Measurements from ENCODE around the gene GSDME.
"Not testable (repeated sequence)": the region's sequence is repeated elsewhere in the genome, so short reads cannot be mapped to it uniquely, and the experiment has no call there.

Gene GSDME

DNA sequence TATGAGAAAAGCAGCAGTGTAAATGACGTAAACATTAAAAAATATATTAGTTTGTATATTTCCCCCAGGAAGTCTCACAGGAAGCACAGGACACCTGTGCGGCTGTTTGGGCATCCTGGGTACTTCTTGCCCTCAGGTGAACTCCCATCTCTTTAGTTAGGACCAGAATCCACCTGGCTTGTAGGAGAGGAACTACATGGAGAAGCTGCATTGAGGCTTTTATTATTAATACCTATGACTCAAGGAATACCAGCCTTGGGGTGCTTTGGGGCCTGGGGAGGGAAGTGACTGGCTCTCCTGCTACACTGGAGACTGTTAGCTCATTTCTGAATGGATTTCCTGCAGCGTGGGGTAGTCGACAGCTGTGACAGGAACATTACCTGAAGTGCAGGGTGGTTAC lies 40.0 kb upstream of the GSDME start:
- H3K27ac ChIP-seq: no peak overlapping the region

DNA sequence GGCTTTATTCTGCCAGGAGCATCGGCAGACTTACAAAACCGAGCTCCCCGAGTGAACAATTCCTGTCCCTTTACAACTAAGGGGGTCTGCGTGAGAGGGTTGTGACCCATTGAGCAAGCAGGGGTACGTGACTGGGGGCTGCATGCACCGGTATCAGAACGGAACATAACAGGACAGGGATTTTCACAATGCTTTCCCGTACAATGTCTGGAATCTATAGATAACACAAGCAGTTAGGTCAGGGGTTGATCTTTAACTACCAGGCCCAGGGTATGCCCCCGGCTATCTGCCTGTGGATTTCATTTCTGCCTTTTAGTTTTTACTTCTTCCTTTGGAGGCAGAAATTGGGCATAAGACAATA lies 38.1 kb upstream of the GSDME start:
- H3K4me3 ChIP-seq: no peak overlapping the region
- H3K27ac ChIP-seq: no peak overlapping the region
- no peak for DNase-seq (ENCODE audit: low spot score)
- TF ChIP-seq, protein P1, sequence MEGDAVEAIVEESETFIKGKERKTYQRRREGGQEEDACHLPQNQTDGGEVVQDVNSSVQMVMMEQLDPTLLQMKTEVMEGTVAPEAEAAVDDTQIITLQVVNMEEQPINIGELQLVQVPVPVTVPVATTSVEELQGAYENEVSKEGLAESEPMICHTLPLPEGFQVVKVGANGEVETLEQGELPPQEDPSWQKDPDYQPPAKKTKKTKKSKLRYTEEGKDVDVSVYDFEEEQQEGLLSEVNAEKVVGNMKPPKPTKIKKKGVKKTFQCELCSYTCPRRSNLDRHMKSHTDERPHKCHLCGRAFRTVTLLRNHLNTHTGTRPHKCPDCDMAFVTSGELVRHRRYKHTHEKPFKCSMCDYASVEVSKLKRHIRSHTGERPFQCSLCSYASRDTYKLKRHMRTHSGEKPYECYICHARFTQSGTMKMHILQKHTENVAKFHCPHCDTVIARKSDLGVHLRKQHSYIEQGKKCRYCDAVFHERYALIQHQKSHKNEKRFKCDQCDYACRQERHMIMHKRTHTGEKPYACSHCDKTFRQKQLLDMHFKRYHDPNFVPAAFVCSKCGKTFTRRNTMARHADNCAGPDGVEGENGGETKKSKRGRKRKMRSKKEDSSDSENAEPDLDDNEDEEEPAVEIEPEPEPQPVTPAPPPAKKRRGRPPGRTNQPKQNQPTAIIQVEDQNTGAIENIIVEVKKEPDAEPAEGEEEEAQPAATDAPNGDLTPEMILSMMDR (IDR thresholded peaks at IDR 0.05): no peak

More for the DNA sequence above, 40.0 kb upstream of the GSDME start:
- H3K4me3 ChIP-seq: no peak overlapping the region
- no peak for DNase-seq (ENCODE audit: low spot score)
- TF ChIP-seq, protein P1 (IDR thresholded peaks at IDR 0.05): no peak

DNA sequence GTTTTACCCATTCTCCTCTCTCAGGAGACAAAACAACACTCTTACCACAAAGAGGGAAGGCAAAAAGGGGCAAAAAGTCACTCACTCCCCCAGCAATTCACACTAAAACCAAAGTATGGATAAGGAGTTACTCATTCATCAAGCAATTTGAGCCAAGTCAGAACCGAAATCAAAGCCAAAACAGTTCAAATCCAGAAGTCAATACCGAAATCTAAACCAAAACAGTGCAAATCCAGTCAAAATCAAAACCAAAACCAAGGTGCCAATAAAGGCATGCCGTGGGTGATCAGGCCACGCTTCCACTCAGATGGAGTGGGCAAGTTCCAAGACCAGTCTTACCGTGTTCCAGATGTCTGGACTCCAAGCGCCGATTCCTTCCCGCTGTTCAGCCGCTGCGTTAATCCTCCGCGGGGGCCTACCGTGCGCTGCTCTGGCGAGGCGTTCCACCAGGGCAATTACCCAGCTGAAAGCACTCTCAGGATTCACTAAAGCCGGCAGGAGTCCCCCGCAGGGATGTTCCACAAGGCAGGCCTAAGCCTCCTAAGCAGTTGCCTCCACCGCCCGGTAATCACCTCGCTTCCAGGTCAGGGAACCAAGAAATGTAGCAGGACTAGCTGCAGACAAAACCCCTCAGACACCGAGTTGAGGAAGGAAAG lies 37.6 kb upstream of the GSDME start:
- H3K27ac ChIP-seq; DNase-seq (ENCODE audit: low spot score); H3K4me3 ChIP-seq: not testable (repeated sequence)

DNA sequence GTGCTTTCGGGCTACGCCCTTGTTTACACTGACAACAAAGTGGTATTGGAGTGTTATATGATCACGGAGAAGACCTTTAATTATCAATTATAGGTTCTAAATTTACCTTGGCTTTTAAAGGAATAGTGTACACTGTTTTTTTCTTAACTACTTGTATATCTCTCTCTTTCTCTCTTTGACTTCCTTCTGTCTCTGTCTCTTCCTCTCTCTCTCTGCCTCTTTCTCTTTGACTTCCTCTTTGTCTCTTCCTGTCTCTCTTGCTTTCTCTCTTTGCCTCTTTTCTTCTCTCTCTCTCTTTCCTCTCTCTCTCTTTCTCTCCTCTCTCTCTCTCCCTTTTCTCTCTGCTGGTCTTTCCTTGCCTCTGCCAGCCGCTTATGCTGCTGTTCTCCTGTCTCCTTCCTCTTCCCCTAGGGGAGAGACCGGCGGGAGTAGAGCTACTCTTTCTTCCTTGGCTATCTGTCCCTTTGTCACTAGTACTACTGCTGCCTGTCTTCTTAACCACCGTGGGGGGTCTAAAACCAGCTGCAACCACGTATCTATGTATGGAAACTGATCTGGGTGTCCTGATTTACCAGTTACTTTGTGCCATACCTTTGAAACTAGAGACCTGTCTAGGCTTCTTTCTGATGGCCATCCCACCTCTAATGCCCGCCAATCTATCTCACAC lies 36.9 kb upstream of the GSDME start:
- no peak overlapping the region for H3K4me3 ChIP-seq
- no peak overlapping the region for H3K27ac ChIP-seq
- DNase-seq (ENCODE audit: low spot score): no peak
- TF ChIP-seq, protein P1 (IDR thresholded peaks at IDR 0.05): no peak

DNA sequence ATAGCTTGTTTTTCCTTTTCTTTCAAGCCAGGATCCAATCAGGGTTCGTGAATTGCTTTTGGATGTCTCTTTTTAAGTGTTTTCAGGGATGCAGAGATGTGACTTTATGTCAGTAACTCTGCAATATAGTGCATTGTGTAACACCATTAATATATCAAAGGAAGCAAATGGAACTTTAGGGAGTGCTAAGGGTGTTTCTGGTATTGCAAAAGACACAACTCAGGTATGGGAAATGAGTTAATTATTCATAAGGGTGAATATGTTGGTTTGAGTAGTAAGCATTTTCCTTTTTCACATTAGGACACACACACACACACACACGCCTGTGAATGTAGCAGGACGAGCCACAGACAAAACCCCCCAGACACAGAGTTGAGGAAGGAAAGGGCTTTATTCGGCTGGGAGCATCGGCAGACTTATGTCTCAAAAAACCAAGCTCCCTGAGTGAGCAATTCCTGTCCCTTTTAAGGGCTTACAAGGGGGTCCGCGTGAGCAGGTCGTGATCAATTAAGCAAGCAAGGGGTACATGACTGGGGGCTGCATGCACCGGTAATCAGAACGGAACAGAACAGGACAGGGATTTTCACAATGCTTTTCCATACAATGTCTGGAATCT lies 31.8 kb upstream of the GSDME start:
- DNase-seq (ENCODE audit: low spot score): no peak
- H3K4me3 ChIP-seq: no peak overlapping the region
- TF ChIP-seq, protein P1 (IDR thresholded peaks at IDR 0.05): no peak
- H3K27ac ChIP-seq: no peak overlapping the region

DNA sequence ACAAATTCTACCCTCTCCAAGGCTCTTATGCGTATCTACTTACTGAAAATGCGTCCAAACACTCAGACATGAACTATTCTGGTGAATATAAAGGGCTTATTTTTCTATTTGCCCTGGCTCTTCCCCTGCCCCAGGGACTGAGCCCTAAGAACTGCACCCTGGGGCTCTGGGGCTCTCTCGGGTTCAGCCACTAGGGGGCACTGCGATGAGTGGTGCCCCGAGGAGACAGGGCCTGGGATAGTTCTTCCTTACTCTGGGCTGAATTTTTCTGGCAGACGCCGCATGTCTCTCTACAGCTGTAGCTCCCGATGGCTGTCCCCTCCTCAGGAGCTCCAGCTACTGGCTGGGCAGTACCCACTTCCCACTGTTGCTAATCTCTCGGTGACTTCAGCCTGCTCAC lies 30.8 kb upstream of the GSDME start:
- DNase-seq (ENCODE audit: low spot score): no peak
- no peak overlapping the region for H3K4me3 ChIP-seq
- no peak overlapping the region for H3K27ac ChIP-seq
- TF ChIP-seq, protein P1 (IDR thresholded peaks at IDR 0.05): no peak

DNA sequence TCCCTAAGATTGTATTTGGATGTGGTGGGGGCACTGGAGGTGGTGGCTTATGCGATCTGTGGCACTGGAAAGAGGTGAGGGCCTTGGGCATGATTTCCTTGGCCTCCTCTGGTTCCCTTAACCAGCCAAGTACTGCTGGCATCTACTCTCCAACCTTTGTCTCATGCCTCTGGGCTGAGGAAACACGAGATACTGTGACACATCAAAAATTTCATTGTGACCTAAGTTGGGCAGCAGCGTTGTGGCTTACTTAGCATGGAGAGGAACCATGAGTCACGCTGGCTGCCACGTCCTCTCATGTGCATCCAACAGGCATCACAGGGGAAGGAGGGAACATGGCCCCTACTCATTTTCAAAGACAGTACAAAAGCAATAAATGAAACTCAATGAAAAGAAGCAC lies 29.7 kb upstream of the GSDME start:
- Histone ChIP-seq H3K27ac (no peak overlapping the region), H3K4me3 (no peak overlapping the region)
- DNase-seq (ENCODE audit: low spot score): no peak
- TF ChIP-seq, protein P1 (IDR thresholded peaks at IDR 0.05): no peak

Measured in coronary artery (tissue), 2 donors.